ENCODE data around the gene PXT1. TPM values are rescaled to one million over a fixed set of nuclear protein-coding genes. Genes with fewer than 3 reads are reported as not detected.
A peak's percentile ranks its signal among the peaks of the same experiment; 100 is the strongest.

PXT1 gene
- total and polyA plus RNA-seq, 8 donors = not detected

- no peaks in the 10 kb centered on the region for H3K36me3 ChIP-seq
- TF ChIP-seq CTCF (IDR thresholded peaks at IDR 0.05) (peak in 5 of 7 experiments; percentile 83 to 97 (median 93)), EP300 (IDR thresholded peaks at IDR 0.05) (no peak), POLR2AphosphoS5 (IDR thresholded peaks at IDR 0.05) (peak in 1 of 3 donors; percentile 57), POLR2A (IDR thresholded peaks at IDR 0.05) (no peak)
- peaks cover 0 to 21% (median 12%) of the 10 kb centered on the region in 4 donors for H3K4me1 ChIP-seq
- 21 to 28% (median 22%) methylated on average over 28 to 36 of the region's 36 CpGs for WGBS, 5 donors
- intact Hi-C loops (cut with DNase I; ENCODE audit: low total_unique reads) = no loop called here
- no peaks in the 10 kb centered on the region for H3K9me3 ChIP-seq
- peak overlapping the region; percentile 9 to 71 (median 56) for H3K27ac ChIP-seq
- peaks cover 0 to 12% (median 0%) of the 10 kb centered on the region in 3 donors for H3K27me3 ChIP-seq
- peak; percentile 85 to 88 for DNase-seq
- H3K4me3 ChIP-seq = peak overlapping the region; percentile 17 to 29 (median 21)
Observed at GRCh38 chr6:36340618-36341454, 101.8 kb downstream of the PXT1 start.

Small RNA genes within 50 kb of the gene (small RNA-seq; reads per million reads assigned to genes)
- 0 reads per million in 4 donors for gene RN7SL502P

Other genes starting within 250 kb of the PXT1 start
- gene BRPF3, start 246.1 kb downstream of the PXT1 start, total RNA-seq = 100 to 1,000 TPM in 1 of 5 donors, 10 to 100 TPM in 4; 19.5 to 343 (median 59.7) TPM
- gene BRPF3, start 246.1 kb downstream of the PXT1 start, polyA plus RNA-seq = 10 to 100 TPM in 2 of 3 donors, 1 to 10 TPM in 1; 7.0 to 17.6 (median 12.7) TPM
- under 1 TPM in 1 of 5 donors, not detected in 4; 0.58 TPM for gene PNPLA1, start 172.8 kb downstream of the PXT1 start, total RNA-seq
- gene PNPLA1, start 172.8 kb downstream of the PXT1 start, polyA plus RNA-seq = 1 to 10 TPM in 1 of 3 donors, under 1 TPM in 2; 0.38 to 2.2 (median 0.61) TPM
- gene BNIP5, start 106.0 kb downstream of the PXT1 start, total RNA-seq = 10 to 100 TPM in 1 of 5 donors, 1 to 10 TPM in 4; 3.5 to 14.8 (median 5.7) TPM
- 1 to 10 TPM; 2.4 to 3.8 (median 3.8) TPM for gene BNIP5, start 106.0 kb downstream of the PXT1 start, polyA plus RNA-seq
- gene ETV7, start 55.2 kb downstream of the PXT1 start, total RNA-seq = 10 to 100 TPM in 1 of 5 donors, 1 to 10 TPM in 2, under 1 TPM in 1, not detected in 1; 0.37 to 20.4 (median 3.1) TPM
- gene ETV7, start 55.2 kb downstream of the PXT1 start, polyA plus RNA-seq = 1 to 10 TPM; 2.6 to 7.9 (median 7.1) TPM
- gene KCTD20, start 146 bp upstream of the PXT1 start, total RNA-seq = 10 to 100 TPM; 18.4 to 72.7 (median 20.3) TPM
- 10 to 100 TPM; 10.3 to 20.4 (median 16.3) TPM for gene KCTD20, start 146 bp upstream of the PXT1 start, polyA plus RNA-seq
- gene STK38, start 104.6 kb upstream of the PXT1 start, total RNA-seq = 10 to 100 TPM; 20.4 to 63.7 (median 26.3) TPM
- gene STK38, start 104.6 kb upstream of the PXT1 start, polyA plus RNA-seq = 10 to 100 TPM; 14.1 to 24.9 (median 19.1) TPM
- gene SRSF3, start 151.5 kb upstream of the PXT1 start, total RNA-seq = 100 to 1,000 TPM in 4 of 5 donors, 10 to 100 TPM in 1; 77.2 to 250 (median 145) TPM
- gene SRSF3, start 151.5 kb upstream of the PXT1 start, polyA plus RNA-seq = 100 to 1,000 TPM; 130 to 179 (median 146) TPM
- gene CDKN1A, start 235.9 kb upstream of the PXT1 start, total RNA-seq = 100 to 1,000 TPM in 1 of 5 donors, 10 to 100 TPM in 4; 41.4 to 116 (median 47.3) TPM
- gene CDKN1A, start 235.9 kb upstream of the PXT1 start, polyA plus RNA-seq = 100 to 1,000 TPM in 1 of 3 donors, 10 to 100 TPM in 2; 36.5 to 118 (median 75.5) TPM